ENCODE data around the gene SMPD2. TPM values are rescaled to one million over a fixed set of nuclear protein-coding genes. Genes with fewer than 3 reads are reported as not detected.

SMPD2 gene
- total and polyA plus RNA-seq, 2 of the 4 experiments (the other 2 are of a cell fraction) = 7.7 to 9.0 TPM

DNA sequence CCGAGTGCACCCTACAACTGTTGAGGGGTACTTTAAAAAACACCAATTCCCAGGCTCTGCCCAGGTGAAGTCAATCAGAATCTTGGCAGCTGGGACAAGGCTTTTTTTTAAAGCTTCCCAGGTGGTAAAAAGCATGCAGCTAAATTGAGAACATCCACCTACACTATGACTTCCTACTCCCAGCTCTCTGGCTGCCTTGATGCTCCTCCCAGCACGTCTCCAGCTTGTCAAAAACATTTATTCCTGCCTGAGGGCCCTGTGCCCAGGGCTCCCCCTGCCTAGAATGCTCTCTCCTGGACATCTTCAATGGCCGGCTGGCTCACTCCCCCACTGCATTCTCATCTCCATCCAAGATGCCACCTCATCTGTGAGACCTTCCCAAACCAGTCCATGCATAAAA lies 32.6 kb downstream of the SMPD2 start:
- Histone ChIP-seq H3K23ac (ENCODE audit: low read depth, low read length) (no peak overlapping the region), H2BK15ac (ENCODE audit: low read depth, low read length) (no peak overlapping the region), H2BK120ac (ENCODE audit: low read depth, low read length) (no peak overlapping the region), H4K91ac (ENCODE audit: insufficient read depth, low read depth, low read length) (no peak overlapping the region), H3K4me2 (ENCODE audit: low read depth, low read length) (no peak overlapping the region), H3K27ac (ENCODE audit: insufficient read depth, low read length) (no peak overlapping the region), H4K5ac (ENCODE audit: low read depth, low read length) (no peak overlapping the region), H3K18ac (ENCODE audit: low read depth, low read length) (no peak overlapping the region), H2BK5ac (ENCODE audit: low read depth, low read length, poor library complexity, severe bottlenecking) (no peak overlapping the region), H3K9me1 (ENCODE audit: insufficient read depth, low read length) (peaks cover 16% of the 10 kb centered on the region), H3K56ac (ENCODE audit: extremely low read depth, insufficient read depth, low read length) (no peak overlapping the region), H3K4me1 (ENCODE audit: control insufficient read depth, insufficient read depth, low read length) (peaks cover 6% of the 10 kb centered on the region), H2AK5ac (ENCODE audit: low read depth, low read length) (no peak overlapping the region), H3K9ac (ENCODE audit: low read depth, low read length) (no peak overlapping the region), H3K4me3 (ENCODE audit: insufficient read depth, low read depth, low read length) (no peak overlapping the region), H3K27me3 (ENCODE audit: control insufficient read depth, insufficient read depth, low read length) (no peaks in the 10 kb centered on the region), H3K79me1 (ENCODE audit: low read depth in 1 of 2, low read length in 2 of 2) (peaks cover 32 to 48% of the 10 kb centered on the region in 2 experiments), H2AK9ac (replicated peaks; ENCODE audit: low read depth, low read length, poor library complexity) (no peak overlapping the region), H2AFZ (replicated peaks; ENCODE audit: low read length, poor library complexity) (no peak overlapping the region), H3K14ac (replicated peaks; ENCODE audit: low read depth, low read length) (no peak overlapping the region), H2BK20ac (ENCODE audit: low read depth, low read length) (no peak overlapping the region), H4K8ac (ENCODE audit: low read depth in 2 of 2, low read length in 2 of 2) (no peak overlapping the region), H3K9me3 (ENCODE audit: control insufficient read depth, insufficient read depth, low read length) (no peaks in the 10 kb centered on the region), H3K36me3 (ENCODE audit: control insufficient read depth, insufficient read depth, low read length) (peaks cover 47% of the 10 kb centered on the region), H4K20me1 (ENCODE audit: insufficient read depth, low read length) (peaks cover 7% of the 10 kb centered on the region), H3K4ac (ENCODE audit: low read depth, low read length) (no peak overlapping the region)
- ATAC-seq (ENCODE audit: low read depth) = no peak
- CTCF ChIA-PET = no interaction called here
- no TSS peak for BruUV-seq (replicated peaks)
- dilution Hi-C loops (cut with HindIII; ENCODE audit: low sequenced_read_pairs, unreplicated experiment) (no loop called here), intact Hi-C loops (cut with micrococcal nuclease) (no loop called here), in situ Hi-C loops (cut with MboI; ENCODE audit: low sequenced_read_pairs) (no loop called here)
- POLR2A ChIA-PET (ENCODE audit: unreplicated experiment) = no interaction called here
- DNase-seq = no peak
- TF ChIP-seq MXI1 (IDR thresholded peaks at IDR 0.05; ENCODE audit: borderline replicate concordance, low read depth, low read length) = no peak
- TF ChIP-seq, protein P1, sequence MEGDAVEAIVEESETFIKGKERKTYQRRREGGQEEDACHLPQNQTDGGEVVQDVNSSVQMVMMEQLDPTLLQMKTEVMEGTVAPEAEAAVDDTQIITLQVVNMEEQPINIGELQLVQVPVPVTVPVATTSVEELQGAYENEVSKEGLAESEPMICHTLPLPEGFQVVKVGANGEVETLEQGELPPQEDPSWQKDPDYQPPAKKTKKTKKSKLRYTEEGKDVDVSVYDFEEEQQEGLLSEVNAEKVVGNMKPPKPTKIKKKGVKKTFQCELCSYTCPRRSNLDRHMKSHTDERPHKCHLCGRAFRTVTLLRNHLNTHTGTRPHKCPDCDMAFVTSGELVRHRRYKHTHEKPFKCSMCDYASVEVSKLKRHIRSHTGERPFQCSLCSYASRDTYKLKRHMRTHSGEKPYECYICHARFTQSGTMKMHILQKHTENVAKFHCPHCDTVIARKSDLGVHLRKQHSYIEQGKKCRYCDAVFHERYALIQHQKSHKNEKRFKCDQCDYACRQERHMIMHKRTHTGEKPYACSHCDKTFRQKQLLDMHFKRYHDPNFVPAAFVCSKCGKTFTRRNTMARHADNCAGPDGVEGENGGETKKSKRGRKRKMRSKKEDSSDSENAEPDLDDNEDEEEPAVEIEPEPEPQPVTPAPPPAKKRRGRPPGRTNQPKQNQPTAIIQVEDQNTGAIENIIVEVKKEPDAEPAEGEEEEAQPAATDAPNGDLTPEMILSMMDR (conservative IDR thresholded peaks at IDR 0.05; ENCODE audit: low read depth, low read length) = no peak
- no peak for TF ChIP-seq NFE2L2 (IDR thresholded peaks at IDR 0.05; ENCODE audit: low read depth, low read length)
- TF ChIP-seq, protein P2, sequence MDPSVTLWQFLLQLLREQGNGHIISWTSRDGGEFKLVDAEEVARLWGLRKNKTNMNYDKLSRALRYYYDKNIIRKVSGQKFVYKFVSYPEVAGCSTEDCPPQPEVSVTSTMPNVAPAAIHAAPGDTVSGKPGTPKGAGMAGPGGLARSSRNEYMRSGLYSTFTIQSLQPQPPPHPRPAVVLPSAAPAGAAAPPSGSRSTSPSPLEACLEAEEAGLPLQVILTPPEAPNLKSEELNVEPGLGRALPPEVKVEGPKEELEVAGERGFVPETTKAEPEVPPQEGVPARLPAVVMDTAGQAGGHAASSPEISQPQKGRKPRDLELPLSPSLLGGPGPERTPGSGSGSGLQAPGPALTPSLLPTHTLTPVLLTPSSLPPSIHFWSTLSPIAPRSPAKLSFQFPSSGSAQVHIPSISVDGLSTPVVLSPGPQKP (IDR thresholded peaks at IDR 0.05; ENCODE audit: borderline replicate concordance, low read depth, low read length) = no peak
- no peak for TF ChIP-seq MAZ (IDR thresholded peaks at IDR 0.05; ENCODE audit: borderline replicate concordance, low read depth, low read length)
- no peak for TF ChIP-seq FOS (IDR thresholded peaks at IDR 0.05; ENCODE audit: low read depth, low read length)
- TF ChIP-seq RCOR1 (IDR thresholded peaks at IDR 0.05; ENCODE audit: insufficient replicate concordance, low read length) = no peak
- TF ChIP-seq RFX5 (IDR thresholded peaks at IDR 0.05; ENCODE audit: low read depth, low read length) = no peak
- no peak for TF ChIP-seq MAFK (IDR thresholded peaks at IDR 0.05; ENCODE audit: low read depth, low read length)
- no peak for TF ChIP-seq CEBPB (IDR thresholded peaks at IDR 0.05; ENCODE audit: low read depth, low read length)
- no peak for TF ChIP-seq RAD21 (IDR thresholded peaks at IDR 0.05; ENCODE audit: low read length)
- 100% methylated on average over 1 of the region's 3 CpGs; no CpG with 5 or more reads in 1 of the 2 experiments for WGBS, 2 experiments (ENCODE audit: extremely low coverage in 2 of 2, insufficient read length in 1 of 2)

Data from IMR-90 (cell line).